ENCODE data around the gene GADD45B.
"Not testable (repeated sequence)": the region's sequence is repeated elsewhere in the genome, so short reads cannot be mapped to it uniquely, and the experiment has no call there.

The GADD45B gene

DNA sequence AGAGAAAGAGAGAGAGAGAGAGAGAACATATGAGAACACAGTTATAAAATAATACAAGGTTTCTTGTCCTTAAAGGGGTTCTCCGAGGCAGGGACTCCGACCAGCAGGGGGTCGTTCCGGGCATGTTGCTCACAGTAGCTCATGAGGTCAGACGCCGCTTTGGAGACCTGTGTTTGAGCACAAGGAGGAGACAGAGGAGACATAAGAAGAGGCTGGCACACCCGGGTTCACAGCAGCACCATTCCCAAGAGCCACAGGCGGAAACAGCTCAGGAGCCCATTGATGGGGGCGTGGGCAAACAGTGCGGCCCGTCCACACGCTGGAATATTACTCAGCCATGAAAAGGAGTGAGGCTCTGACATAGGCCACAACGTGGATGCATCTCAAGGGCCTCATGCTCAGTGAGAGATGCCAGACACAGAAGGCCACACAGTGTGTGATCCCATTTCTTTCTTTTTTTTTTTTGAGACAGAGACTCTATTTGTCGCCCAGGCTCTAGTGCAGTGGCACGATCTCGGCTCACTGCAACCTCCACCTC is 39.1 kb downstream of the GADD45B start:
- no peak for DNase-seq (ENCODE audit: low read depth in 2 of 2)

DNA sequence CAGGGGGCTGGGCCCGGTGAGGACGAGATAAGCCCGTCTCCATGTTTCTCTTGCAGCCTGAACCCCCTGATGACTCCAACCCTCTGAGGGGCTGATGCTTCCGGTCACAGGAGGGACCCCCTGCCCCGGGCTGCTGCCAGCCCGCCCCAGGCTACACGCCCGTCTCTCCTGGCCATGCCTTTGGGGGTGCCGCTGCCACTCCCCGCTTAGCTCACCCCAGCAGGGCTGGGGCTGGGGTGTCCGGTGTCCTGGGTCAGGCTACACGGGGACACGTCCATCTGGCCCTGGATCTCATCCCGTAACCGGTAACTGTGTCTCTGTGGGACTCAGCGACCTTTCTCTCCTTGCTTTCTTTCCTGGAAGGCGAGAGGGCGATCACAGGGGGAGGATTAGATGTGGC is 40.8 kb downstream of the GADD45B start:
- no peak for DNase-seq (ENCODE audit: low read depth in 2 of 2)

DNA sequence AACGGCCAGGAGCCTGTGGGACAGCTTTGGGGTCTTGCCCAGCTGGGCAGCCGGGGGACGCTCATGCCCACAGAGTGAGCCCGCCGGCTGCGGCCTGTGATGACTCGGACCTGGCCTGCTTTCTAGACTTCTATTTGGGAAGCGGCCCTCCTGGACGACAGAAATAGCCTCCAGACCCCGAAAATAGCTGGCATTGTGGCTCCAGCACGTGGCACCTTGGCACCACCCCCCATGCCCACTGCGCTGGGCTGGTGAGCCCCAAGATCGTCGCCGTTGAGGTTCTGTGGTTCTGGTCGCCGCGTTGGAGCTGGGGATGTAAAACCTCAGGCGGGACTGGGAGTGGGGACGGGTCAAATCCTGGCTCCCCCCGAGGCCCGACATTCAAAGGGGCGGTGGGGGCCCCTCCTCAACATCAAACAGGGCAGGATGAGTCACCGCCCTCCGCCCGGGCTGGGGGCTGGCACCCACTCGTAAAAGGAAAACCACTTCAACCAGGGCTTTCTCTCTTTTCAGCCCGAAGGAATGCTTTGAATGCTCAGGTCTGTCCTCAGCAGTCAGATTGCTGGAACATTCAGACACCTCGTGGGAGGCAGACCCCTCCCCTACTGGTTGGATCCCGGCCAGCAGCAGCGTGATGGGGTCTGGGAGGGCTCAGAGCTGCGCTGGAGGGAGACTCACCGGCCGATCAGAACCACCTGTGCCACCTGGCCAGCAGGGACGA is 42.1 kb downstream of the GADD45B start:
- no peak for DNase-seq (ENCODE audit: low read depth in 2 of 2)

DNA sequence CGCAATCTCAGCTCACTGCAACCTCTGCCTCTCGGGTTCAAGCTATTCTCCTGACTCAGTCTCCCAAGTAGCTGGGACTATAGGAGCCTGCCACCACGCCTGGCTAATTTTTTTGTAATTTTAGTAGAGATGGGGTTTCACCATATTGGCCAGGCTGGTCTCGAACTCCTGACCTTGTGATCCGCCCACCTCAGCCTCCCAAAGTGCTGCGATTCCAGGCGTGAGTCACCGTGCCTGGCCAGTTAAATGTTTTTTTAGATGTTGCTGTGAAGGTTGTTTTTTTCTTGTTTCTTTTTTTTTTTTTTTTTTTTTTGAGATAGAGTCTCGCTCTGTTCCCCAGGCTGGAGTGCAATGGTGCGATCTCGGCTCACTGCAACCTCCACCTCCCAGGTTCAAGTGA is 42.9 kb downstream of the GADD45B start:
- DNase-seq (ENCODE audit: low read depth in 2 of 2), result not testable (repeated sequence)

DNA sequence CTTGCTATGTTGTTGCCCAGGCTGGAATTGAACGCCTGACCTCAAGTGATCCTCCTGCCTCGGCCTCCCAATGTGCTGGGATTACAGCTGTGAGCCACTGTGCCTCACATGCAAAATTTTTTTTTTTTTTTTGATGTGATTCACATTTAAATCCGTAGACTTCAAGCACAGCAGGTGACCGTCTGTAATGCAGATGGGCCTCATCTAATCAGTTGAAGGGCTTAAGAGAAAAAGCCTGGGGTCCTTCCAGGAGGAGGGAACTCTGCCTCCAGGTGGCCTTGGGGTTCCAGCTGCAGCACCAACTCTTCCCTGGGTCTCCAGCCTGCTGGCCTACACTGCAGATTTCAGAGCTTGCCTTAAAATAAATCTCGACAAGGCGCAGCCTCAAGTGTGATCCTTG is 43.6 kb downstream of the GADD45B start:
- DNase-seq (ENCODE audit: low read depth in 2 of 2), result no peak

DNA sequence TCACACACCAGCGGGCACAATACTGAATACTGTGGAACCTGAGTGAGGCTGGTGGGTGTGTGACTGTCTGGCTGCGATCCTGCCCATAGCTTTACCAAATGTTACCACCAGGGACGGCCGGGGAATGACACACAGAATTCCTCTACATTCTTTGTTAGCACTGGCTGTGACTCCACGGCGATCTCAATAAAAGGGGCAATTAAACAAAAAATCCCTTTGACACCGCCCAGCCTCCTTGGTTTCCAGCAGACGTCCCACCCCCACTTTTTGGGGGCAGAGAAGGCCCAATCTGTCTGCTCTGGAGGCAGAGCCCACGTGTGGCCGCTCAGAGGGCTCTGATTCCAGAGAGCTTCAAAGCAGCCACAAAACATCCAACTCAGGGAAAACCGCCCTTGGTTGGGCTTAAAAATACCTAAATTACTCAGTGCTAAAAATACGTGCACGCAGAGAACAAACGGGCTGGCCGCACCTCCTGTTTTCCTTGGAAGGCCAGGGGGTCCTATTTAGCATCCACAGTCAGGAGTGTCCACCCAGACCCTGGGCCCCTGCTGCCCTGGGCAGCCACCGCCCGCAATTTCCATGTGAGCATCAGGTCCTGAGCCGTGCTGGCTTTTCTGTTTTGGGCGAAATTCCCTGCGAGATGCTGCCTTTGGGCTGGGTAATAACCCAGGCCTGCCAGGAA is 47.8 kb downstream of the GADD45B start:
- DNase-seq (ENCODE audit: low read depth in 2 of 2), result no peak

DNA sequence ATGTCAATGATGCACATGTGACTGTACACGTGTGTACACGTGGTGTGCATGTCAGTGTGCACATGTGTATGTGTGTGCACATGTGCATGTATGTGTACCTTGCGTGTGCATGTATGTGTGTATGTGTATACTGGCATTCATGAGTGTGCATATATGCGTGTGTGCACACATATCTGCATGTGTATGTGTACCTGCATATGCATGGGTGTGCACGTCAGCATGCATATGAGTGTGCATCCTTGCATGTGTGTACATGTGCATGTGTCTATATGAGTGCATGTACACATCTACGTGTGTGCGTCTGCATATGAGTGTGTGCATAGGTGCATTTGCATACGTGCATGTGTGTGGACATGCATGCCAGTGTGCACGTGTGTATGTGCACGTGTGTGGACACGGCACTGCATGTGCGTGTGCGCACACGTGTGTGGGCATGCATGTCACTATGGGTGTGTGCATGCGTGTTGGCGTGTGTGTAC is 48.5 kb downstream of the GADD45B start:
- DNase-seq (ENCODE audit: low read depth in 2 of 2), result no peak

DNA sequence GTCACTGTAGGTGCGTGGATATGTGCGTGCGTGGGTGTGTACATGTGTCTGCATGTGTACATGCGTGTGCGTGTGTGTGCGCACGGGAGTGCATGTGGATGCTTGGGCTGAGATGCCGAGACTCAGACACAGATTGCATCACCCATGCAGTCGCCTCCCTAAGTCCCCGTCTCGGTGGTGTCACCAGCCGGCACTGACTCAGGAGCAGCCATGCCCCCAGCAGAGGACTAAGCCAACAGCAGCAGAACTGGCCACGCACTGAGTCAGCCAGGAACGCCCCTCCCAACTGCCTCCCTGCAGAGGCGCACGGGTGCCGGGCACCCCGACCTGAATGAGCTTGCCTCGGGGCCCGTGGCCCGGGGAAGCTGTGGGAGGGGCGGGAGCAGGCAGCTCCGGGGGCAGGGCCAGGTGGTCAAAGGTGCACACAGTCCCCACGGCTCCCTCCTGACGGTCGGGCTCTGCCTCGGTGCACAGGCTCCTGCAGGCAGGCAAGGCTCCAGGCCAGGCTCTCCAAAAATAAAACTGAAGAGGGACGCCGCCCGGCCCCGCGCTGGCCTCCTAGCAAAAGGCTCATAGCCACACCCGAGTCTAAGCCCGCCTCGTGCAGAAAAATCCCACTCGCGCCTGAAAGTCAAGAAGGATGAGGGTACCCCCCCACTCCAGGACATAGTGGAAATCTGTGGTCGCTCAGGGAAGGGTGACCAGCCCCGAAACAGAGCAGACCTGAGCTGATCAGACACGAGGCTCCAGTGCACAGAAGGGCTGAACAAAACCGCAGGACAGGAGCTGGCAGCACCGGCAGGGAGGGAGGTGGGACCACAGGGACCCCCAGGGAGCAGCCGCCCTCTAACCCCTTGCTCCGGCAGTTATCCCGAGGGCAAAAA is 49.2 kb downstream of the GADD45B start:
- no peak for DNase-seq (ENCODE audit: low read depth in 2 of 2)

DNA sequence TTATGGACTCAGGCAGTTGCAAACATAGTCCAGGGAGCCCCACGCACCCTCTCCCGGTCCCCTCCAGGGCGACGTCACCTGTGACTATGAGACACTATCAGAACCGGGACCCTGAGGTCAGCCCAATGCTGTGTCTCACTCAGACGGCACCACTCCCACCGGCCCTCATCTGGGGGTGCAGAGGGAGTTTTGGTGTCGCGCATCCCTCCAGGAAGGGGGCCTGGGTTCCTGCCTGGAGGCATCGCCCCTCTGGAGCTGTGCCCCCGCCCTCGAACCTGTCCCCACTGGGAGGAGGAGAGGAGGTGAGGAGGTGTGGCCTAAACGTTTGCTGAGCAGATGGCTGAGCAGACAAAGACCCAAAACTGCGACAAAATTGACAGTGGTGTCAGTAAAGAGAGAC is 51.2 kb downstream of the GADD45B start:
- DNase-seq (ENCODE audit: low read depth in 2 of 2), result no peak

DNA sequence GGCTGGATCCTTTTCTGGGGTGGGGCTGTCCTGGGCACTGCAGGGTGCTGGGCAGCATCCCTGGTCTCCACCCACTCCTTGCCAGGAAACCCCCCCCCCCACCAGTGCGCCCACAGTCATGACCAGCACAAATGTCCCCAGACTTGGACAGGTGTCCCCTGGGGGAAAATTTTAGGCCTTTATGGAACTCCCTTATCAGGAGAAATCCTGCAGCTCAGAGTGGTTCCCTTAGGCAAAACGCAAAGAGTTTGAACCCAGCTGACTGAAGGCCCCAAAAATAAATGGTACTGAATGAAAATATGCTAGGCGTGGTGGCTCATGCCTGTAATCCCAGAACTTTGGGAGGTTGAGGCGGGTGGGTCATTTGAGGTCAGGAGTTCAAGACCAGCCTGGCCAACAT is 51.8 kb downstream of the GADD45B start:
- no peak for DNase-seq (ENCODE audit: low read depth in 2 of 2)
